ENCODE results near the gene METTL16.
"Not testable (repeated sequence)": the region's sequence is repeated elsewhere in the genome, so short reads cannot be mapped to it uniquely, and the experiment has no call there.

Gene METTL16

GRCh38 chr17:2444382-2444781, 67.3 kb downstream of the METTL16 start:
- Histone ChIP-seq H3K9me3 (ENCODE audit: insufficient read depth, low read depth, low read length) (peaks cover 5% of the 10 kb centered on the region; the same call in 1 of the 2 replicates), H3F3A (ENCODE audit: low read depth) (no peaks in the 10 kb centered on the region), H3K4me1 (ENCODE audit: insufficient read depth, low read length, poor library complexity, severe bottlenecking) (no peaks in the 10 kb centered on the region), H3K36me3 (ENCODE audit: insufficient read depth, low read length) (peaks cover 10% of the 10 kb centered on the region; the same call in 1 of the 2 replicates), H4K20me1 (ENCODE audit: insufficient read depth, low read length, poor library complexity, severe bottlenecking) (no peaks in the 10 kb centered on the region), H3K4me2 (ENCODE audit: low read depth, low read length, poor library complexity, severe bottlenecking) (no peak overlapping the region), H3K9ac (ENCODE audit: low read depth, low read length, poor library complexity, severe bottlenecking) (no peak overlapping the region), H3K79me2 (ENCODE audit: insufficient read depth, low read length) (no peaks in the 10 kb centered on the region), H2AFZ (ENCODE audit: low read length) (no peak overlapping the region), H3K27me3 (ENCODE audit: insufficient read depth, low read length, poor library complexity, severe bottlenecking) (no peaks in the 10 kb centered on the region), H3K4me3 (ENCODE audit: low read length, poor library complexity, severe bottlenecking) (no peak overlapping the region), H3K9me2 (replicated peaks; ENCODE audit: low read depth, low read length) (no peaks in the 10 kb centered on the region)
- TF ChIP-seq EZH2phosphoT487 (IDR thresholded peaks at IDR 0.05; ENCODE audit: borderline replicate concordance) = no peak
- TF ChIP-seq, protein P1, sequence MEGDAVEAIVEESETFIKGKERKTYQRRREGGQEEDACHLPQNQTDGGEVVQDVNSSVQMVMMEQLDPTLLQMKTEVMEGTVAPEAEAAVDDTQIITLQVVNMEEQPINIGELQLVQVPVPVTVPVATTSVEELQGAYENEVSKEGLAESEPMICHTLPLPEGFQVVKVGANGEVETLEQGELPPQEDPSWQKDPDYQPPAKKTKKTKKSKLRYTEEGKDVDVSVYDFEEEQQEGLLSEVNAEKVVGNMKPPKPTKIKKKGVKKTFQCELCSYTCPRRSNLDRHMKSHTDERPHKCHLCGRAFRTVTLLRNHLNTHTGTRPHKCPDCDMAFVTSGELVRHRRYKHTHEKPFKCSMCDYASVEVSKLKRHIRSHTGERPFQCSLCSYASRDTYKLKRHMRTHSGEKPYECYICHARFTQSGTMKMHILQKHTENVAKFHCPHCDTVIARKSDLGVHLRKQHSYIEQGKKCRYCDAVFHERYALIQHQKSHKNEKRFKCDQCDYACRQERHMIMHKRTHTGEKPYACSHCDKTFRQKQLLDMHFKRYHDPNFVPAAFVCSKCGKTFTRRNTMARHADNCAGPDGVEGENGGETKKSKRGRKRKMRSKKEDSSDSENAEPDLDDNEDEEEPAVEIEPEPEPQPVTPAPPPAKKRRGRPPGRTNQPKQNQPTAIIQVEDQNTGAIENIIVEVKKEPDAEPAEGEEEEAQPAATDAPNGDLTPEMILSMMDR (conservative IDR thresholded peaks at IDR 0.05; ENCODE audit: low read length) = no peak

- Histone ChIP-seq H3K27me3 (ENCODE audit: insufficient read depth, low read length, poor library complexity, severe bottlenecking) (no peaks in the 10 kb centered on the region), H3F3A (ENCODE audit: low read depth) (no peaks in the 10 kb centered on the region), H3K36me3 (ENCODE audit: insufficient read depth, low read length) (peaks cover 24% of the 10 kb centered on the region; the same call in 1 of the 2 replicates), H4K20me1 (ENCODE audit: insufficient read depth, low read length, poor library complexity, severe bottlenecking) (no peaks in the 10 kb centered on the region), H3K4me3 (ENCODE audit: low read length, poor library complexity, severe bottlenecking) (no peak overlapping the region), H3K4me2 (ENCODE audit: low read depth, low read length, poor library complexity, severe bottlenecking) (no peak overlapping the region), H3K9ac (ENCODE audit: low read depth, low read length, poor library complexity, severe bottlenecking) (no peak overlapping the region), H3K4me1 (ENCODE audit: insufficient read depth, low read length, poor library complexity, severe bottlenecking) (no peaks in the 10 kb centered on the region), H2AFZ (ENCODE audit: low read length) (no peak overlapping the region), H3K9me3 (ENCODE audit: insufficient read depth, low read depth, low read length) (peaks cover 5% of the 10 kb centered on the region; the same call in 1 of the 2 replicates), H3K9me2 (replicated peaks; ENCODE audit: low read depth, low read length) (no peaks in the 10 kb centered on the region), H3K79me2 (ENCODE audit: insufficient read depth, low read length) (no peaks in the 10 kb centered on the region)
- TF ChIP-seq, protein P1 (conservative IDR thresholded peaks at IDR 0.05; ENCODE audit: low read length) = no peak
- TF ChIP-seq EZH2phosphoT487 (IDR thresholded peaks at IDR 0.05; ENCODE audit: borderline replicate concordance) = no peak
Measured at GRCh38 chr17:2442166-2442565, 69.5 kb downstream of the METTL16 start.

- Histone ChIP-seq H3K4me1 (ENCODE audit: insufficient read depth, low read length, poor library complexity, severe bottlenecking) (no peaks in the 10 kb centered on the region), H3K9me2 (replicated peaks; ENCODE audit: low read depth, low read length) (no peaks in the 10 kb centered on the region), H3K9me3 (ENCODE audit: insufficient read depth, low read depth, low read length) (0 out of 2 replicates have a peak, but pooled peaks cover 1% of the 10 kb centered on the region), H3K9ac (ENCODE audit: low read depth, low read length, poor library complexity, severe bottlenecking) (no peak overlapping the region), H3K4me2 (ENCODE audit: low read depth, low read length, poor library complexity, severe bottlenecking) (no peak overlapping the region), H3K79me2 (ENCODE audit: insufficient read depth, low read length) (no peaks in the 10 kb centered on the region), H3K4me3 (ENCODE audit: low read length, poor library complexity, severe bottlenecking) (no peak overlapping the region), H3F3A (ENCODE audit: low read depth) (no peaks in the 10 kb centered on the region), H2AFZ (ENCODE audit: low read length) (no peak overlapping the region), H4K20me1 (ENCODE audit: insufficient read depth, low read length, poor library complexity, severe bottlenecking) (no peaks in the 10 kb centered on the region), H3K36me3 (ENCODE audit: insufficient read depth, low read length) (peaks cover 36% of the 10 kb centered on the region; the same call in 1 of the 2 replicates), H3K27me3 (ENCODE audit: insufficient read depth, low read length, poor library complexity, severe bottlenecking) (no peaks in the 10 kb centered on the region)
- TF ChIP-seq, protein P1 (conservative IDR thresholded peaks at IDR 0.05; ENCODE audit: low read length) = no peak
- no peak for TF ChIP-seq EZH2phosphoT487 (IDR thresholded peaks at IDR 0.05; ENCODE audit: borderline replicate concordance)
Measured at GRCh38 chr17:2440930-2441329, 70.8 kb downstream of the METTL16 start.

GRCh38 chr17:2439997-2440396, 71.7 kb downstream of the METTL16 start:
- not testable (repeated sequence) for H3K9me3 ChIP-seq (ENCODE audit: insufficient read depth, low read depth, low read length); H2AFZ ChIP-seq (ENCODE audit: low read length); H3K4me1 ChIP-seq (ENCODE audit: insufficient read depth, low read length, poor library complexity, severe bottlenecking); H3K79me2 ChIP-seq (ENCODE audit: insufficient read depth, low read length); H3K27me3 ChIP-seq (ENCODE audit: insufficient read depth, low read length, poor library complexity, severe bottlenecking); H3F3A ChIP-seq (ENCODE audit: low read depth); H3K9ac ChIP-seq (ENCODE audit: low read depth, low read length, poor library complexity, severe bottlenecking); H3K4me3 ChIP-seq (ENCODE audit: low read length, poor library complexity, severe bottlenecking); H3K9me2 ChIP-seq (replicated peaks; ENCODE audit: low read depth, low read length); H3K4me2 ChIP-seq (ENCODE audit: low read depth, low read length, poor library complexity, severe bottlenecking); H4K20me1 ChIP-seq (ENCODE audit: insufficient read depth, low read length, poor library complexity, severe bottlenecking)
- peaks cover 45% of the 10 kb centered on the region; the same call in 1 of the 2 replicates for H3K36me3 ChIP-seq (ENCODE audit: insufficient read depth, low read length)
